Brain microvascular endothelial cell (primary cell): ENCODE data around the gene RARRES1.

Experiments
- DNase-seq: peaks from one replicate; pipeline ENCODE4 v3.0.0-alpha.2; 2020
- H3K27ac ChIP-seq: fragments of 250-450 bp; sonication (Bioruptor Pico); 2 replicates; pipeline ENCODE4 v1.5.1; 2020; ENCODE audit warnings: mild to moderate bottlenecking, moderate library complexity
- H3K27me3 ChIP-seq: fragments of 250-450 bp; sonication (Bioruptor Pico); replicated peaks from 2 replicates; pipeline ENCODE4 v1.5.1; 2020; ENCODE audit warnings: mild to moderate bottlenecking
- H3K36me3 ChIP-seq: fragments of 250-450 bp; sonication (Bioruptor Pico); replicated peaks from 2 replicates; pipeline ENCODE4 v1.5.1; 2020; ENCODE audit warnings: mild to moderate bottlenecking
- H3K4me3 ChIP-seq: 2 replicates; pipeline ENCODE4 v1.5.1; 2011; ENCODE audit warnings: low read depth, mild to moderate bottlenecking, control low read depth, low read length, moderate library complexity
- in situ Hi-C: cut with HindIII; loops from 2 replicates; pipeline ENCODE4 v1.10.0; 2017; ENCODE audit warnings: low sequenced_read_pairs, low pct_ligation_motif_present
- TF ChIP-seq, protein P1 (sequence below): IDR thresholded peaks from 2 replicates; pipeline ENCODE4 v1.5.1; 2011; ENCODE audit warnings: low read depth, mild to moderate bottlenecking, moderate library complexity, low read length, control low read depth, inconsistent platforms; ENCODE audit errors: missing control alignments

RARRES1 gene

DNA sequence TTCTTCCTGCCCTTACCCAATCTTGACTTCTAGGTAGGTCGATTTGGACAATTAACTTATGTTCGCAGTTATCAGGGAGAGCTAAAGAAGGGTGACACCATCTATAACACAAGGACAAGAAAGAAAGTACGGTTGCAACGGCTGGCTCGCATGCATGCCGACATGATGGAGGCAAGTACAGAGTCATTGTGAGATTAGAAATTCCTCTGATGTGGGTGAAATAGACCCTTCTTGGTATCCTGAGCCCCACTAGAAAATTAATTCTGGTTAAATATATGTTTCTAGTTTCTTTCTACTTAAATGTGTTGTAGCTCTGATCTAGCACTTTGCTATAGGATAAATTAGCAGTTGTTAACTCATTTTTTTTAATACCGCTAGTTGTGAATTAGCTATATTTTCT is 73.4 kb downstream of the RARRES1 start:
- Histone ChIP-seq H3K36me3 (peaks cover 50% of the 10 kb centered on the region), H3K4me3 (no peak overlapping the region), H3K27ac (no peak overlapping the region), H3K27me3 (no peaks in the 10 kb centered on the region)
- in situ Hi-C loops: loop anchor here (10.0 kb wide), 1 partner anchor 126 kb away; no protein-coding TSS in a partner anchor
- TF ChIP-seq, protein P1, sequence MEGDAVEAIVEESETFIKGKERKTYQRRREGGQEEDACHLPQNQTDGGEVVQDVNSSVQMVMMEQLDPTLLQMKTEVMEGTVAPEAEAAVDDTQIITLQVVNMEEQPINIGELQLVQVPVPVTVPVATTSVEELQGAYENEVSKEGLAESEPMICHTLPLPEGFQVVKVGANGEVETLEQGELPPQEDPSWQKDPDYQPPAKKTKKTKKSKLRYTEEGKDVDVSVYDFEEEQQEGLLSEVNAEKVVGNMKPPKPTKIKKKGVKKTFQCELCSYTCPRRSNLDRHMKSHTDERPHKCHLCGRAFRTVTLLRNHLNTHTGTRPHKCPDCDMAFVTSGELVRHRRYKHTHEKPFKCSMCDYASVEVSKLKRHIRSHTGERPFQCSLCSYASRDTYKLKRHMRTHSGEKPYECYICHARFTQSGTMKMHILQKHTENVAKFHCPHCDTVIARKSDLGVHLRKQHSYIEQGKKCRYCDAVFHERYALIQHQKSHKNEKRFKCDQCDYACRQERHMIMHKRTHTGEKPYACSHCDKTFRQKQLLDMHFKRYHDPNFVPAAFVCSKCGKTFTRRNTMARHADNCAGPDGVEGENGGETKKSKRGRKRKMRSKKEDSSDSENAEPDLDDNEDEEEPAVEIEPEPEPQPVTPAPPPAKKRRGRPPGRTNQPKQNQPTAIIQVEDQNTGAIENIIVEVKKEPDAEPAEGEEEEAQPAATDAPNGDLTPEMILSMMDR: no peak
- DNase-seq: no peak

- Histone ChIP-seq H3K4me3 (no peak overlapping the region), H3K27ac (no peak overlapping the region), H3K36me3 (peaks cover 54% of the 10 kb centered on the region), H3K27me3 (no peaks in the 10 kb centered on the region)
- DNase-seq: no peak
- TF ChIP-seq, protein P1: no peak
- in situ Hi-C loops: loop anchor here (10.0 kb wide), 1 partner anchor 132 kb away; no protein-coding TSS in a partner anchor
These were observed 79.8 kb downstream of the RARRES1 start for GRCh38 chr3:158652463-158652862.

GRCh38 chr3:158651192-158651591 is 81.1 kb downstream of the RARRES1 start:
- Histone ChIP-seq H3K27me3 (no peaks in the 10 kb centered on the region), H3K36me3 (peaks cover 47% of the 10 kb centered on the region), H3K27ac (no peak overlapping the region), H3K4me3 (no peak overlapping the region)
- DNase-seq: no peak
- in situ Hi-C loops: loop anchor here (10.0 kb wide), 1 partner anchor 134 kb away; no protein-coding TSS in a partner anchor
- TF ChIP-seq, protein P1: no peak

DNA sequence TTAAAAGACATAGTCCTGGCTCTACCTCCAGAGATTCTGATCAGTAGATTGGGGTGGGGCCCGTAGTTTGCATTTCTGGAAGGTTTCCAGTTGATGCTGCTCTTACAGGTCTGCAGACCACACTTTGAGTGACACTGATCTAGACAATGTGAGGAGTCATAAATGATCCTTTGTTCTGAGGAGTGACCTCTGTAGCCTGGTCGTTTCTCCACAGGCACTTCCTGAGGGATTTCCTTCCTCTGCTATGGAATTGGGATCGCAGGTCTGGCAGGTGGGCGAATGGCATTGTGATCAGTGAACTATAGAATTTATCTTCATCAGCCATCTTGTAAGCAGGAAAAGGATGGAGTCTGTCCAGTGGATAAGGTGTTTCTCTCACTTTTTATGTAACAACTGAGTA is 82.5 kb downstream of the RARRES1 start:
- in situ Hi-C loops: loop anchor here (10.0 kb wide), 1 partner anchor 135 kb away; no protein-coding TSS in a partner anchor
- TF ChIP-seq, protein P1: no peak
- DNase-seq: no peak

More for the DNA sequence above, 82.5 kb downstream of the RARRES1 start:
- Histone ChIP-seq H3K4me3 (no peak overlapping the region), H3K36me3 (peaks cover 35% of the 10 kb centered on the region), H3K27ac (no peak overlapping the region), H3K27me3 (no peaks in the 10 kb centered on the region)
